DOHH2 (cell line): ENCODE results near the gene TAX1BP1.

ENCODE experiments used
- H3F3A ChIP-seq: fragments of 200-600 bp; sonication (generic), shearing (Covaris generic); 2 replicates; pipeline ENCODE4 v1.6.0; 2016; ENCODE audit warnings: antibody characterized with exemption, mild to moderate bottlenecking; ENCODE audit not compliant: control insufficient read depth, insufficient read depth
- H3K27ac ChIP-seq: fragments of 200-600 bp; sonication (generic); 2 replicates; pipeline ENCODE4 v1.5.1; 2014; ENCODE audit warnings: low read depth, mild to moderate bottlenecking, low read length, moderate library complexity
- H3K27me3 ChIP-seq: fragments of 200-600 bp; sonication (generic); 2 replicates; pipeline ENCODE4 v1.6.1; 2014; ENCODE audit warnings: mild to moderate bottlenecking, low read length, mixed read lengths; ENCODE audit not compliant: control insufficient read depth
- H3K36me3 ChIP-seq: fragments of 200-600 bp; sonication (generic); 2 replicates; pipeline ENCODE4 v1.6.1; 2014; ENCODE audit warnings: mild to moderate bottlenecking, low read length, moderate library complexity, mixed read lengths; ENCODE audit not compliant: control insufficient read depth
- H3K4me1 ChIP-seq: fragments of 200-600 bp; sonication (generic); 2 replicates; pipeline ENCODE4 v1.6.1; 2014; ENCODE audit warnings: mild to moderate bottlenecking, low read length, mixed read lengths; ENCODE audit not compliant: control insufficient read depth
- H3K4me2 ChIP-seq: fragments of 200-600 bp; sonication (generic); 2 replicates; pipeline ENCODE4 v1.6.0; 2014; ENCODE audit warnings: mild to moderate bottlenecking, low read length, moderate library complexity
- H3K4me3 ChIP-seq: fragments of 200-600 bp; sonication (generic); 2 replicates; pipeline ENCODE4 v1.5.1; 2014; ENCODE audit warnings: mild to moderate bottlenecking, low read length, mixed read lengths
- H3K79me2 ChIP-seq: fragments of 200-600 bp; sonication (generic); 2 replicates; pipeline ENCODE4 v1.6.1; 2014; ENCODE audit warnings: mild to moderate bottlenecking, low read length, mixed read lengths; ENCODE audit not compliant: control insufficient read depth
- H3K9me2 ChIP-seq: fragments of 200-600 bp; sonication (generic); replicated peaks from 2 replicates; pipeline ENCODE4 v1.6.1; 2014; ENCODE audit warnings: mild to moderate bottlenecking, low read length, mixed read lengths; ENCODE audit not compliant: control insufficient read depth
- H3K9me3 ChIP-seq: fragments of 200-600 bp; sonication (generic); 2 replicates; pipeline ENCODE4 v1.6.1; 2014; ENCODE audit warnings: antibody characterized with exemption, low read length, mixed read lengths; ENCODE audit not compliant: control insufficient read depth, insufficient read depth
- H4K20me1 ChIP-seq: fragments of 200-600 bp; sonication (generic); 2 replicates; pipeline ENCODE4 v1.6.0; 2014; ENCODE audit warnings: low read depth, mild to moderate bottlenecking, antibody characterized with exemption, low read length, moderate library complexity; ENCODE audit not compliant: control insufficient read depth, insufficient read depth
- EZH2phosphoT487 ChIP-seq: fragments of 200-600 bp; sonication (generic); IDR thresholded peaks from 2 replicates; pipeline ENCODE4 v1.6.1; 2017; ENCODE audit warnings: borderline replicate concordance, mild to moderate bottlenecking, antibody characterized with exemption, low read length, moderate library complexity, mixed read lengths
- TF ChIP-seq, protein P1 (sequence below): fragments of 200-600 bp; sonication (generic); IDR thresholded peaks from one replicate; pipeline ENCODE4 v1.5.1; 2014; ENCODE audit warnings: antibody characterized with exemption, mild to moderate bottlenecking, low read depth, low read length; ENCODE audit not compliant: poor library complexity, severe bottlenecking

Gene TAX1BP1

DNA sequence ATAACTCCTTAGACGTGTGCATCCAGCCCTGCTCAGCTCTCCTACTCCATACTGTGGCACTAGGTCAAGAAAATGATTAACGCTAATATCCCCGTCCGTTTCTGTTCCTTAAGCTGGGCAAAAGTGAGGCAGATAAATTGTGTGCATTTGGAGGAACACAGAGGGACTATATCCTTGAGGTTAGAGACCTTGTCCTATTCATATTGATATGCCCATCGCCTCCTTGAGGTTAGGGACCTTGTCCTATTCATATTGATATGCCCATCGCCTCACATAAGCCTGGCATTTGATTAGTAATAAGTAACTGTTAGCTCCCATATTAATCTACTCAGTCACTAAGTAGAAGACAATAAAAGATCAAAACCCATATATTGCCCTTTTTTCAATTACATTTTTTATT lies 12.9 kb upstream of the TAX1BP1 start:
- no peaks in the 10 kb centered on the region for H3K4me1 ChIP-seq
- no peak overlapping the region for H3K4me2 ChIP-seq
- H3K27me3 ChIP-seq, result no peaks in the 10 kb centered on the region
- no peak for TF ChIP-seq EZH2phosphoT487
- TF ChIP-seq, protein P1, sequence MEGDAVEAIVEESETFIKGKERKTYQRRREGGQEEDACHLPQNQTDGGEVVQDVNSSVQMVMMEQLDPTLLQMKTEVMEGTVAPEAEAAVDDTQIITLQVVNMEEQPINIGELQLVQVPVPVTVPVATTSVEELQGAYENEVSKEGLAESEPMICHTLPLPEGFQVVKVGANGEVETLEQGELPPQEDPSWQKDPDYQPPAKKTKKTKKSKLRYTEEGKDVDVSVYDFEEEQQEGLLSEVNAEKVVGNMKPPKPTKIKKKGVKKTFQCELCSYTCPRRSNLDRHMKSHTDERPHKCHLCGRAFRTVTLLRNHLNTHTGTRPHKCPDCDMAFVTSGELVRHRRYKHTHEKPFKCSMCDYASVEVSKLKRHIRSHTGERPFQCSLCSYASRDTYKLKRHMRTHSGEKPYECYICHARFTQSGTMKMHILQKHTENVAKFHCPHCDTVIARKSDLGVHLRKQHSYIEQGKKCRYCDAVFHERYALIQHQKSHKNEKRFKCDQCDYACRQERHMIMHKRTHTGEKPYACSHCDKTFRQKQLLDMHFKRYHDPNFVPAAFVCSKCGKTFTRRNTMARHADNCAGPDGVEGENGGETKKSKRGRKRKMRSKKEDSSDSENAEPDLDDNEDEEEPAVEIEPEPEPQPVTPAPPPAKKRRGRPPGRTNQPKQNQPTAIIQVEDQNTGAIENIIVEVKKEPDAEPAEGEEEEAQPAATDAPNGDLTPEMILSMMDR, result no peak
- H3K4me3 ChIP-seq, result no peak overlapping the region
- no peaks in the 10 kb centered on the region for H3K9me2 ChIP-seq
- H4K20me1 ChIP-seq, result no peaks in the 10 kb centered on the region
- no peaks in the 10 kb centered on the region for H3K79me2 ChIP-seq
- H3K27ac ChIP-seq, result no peak overlapping the region
- no peaks in the 10 kb centered on the region for H3K36me3 ChIP-seq
- H3K9me3 ChIP-seq, result no peaks in the 10 kb centered on the region
- no peaks in the 10 kb centered on the region for H3F3A ChIP-seq

DNA sequence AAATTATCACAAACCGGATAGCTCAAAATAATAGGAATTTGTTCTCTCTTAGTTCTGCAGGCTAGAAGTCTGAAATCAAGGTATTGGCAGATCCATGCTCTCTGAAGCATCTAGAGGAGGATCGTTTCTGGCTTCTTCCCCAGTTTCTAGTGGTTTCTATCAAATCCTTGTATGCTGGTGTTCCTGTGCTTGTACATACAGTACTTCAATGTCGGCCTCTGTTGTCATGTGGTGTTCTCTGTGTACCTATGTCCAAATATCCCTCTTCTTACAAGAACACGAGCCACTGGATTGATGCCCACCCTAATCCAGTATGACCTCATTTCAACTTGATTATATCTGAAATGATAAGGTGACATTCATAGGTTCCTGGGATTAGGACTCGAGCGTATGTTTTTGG lies 9.8 kb upstream of the TAX1BP1 start:
- Histone ChIP-seq H3K9me2 (no peaks in the 10 kb centered on the region), H3K9me3 (no peaks in the 10 kb centered on the region), H3K4me2 (no peak overlapping the region), H3K36me3 (no peaks in the 10 kb centered on the region), H3K27me3 (no peaks in the 10 kb centered on the region), H3K4me1 (no peaks in the 10 kb centered on the region), H3K4me3 (no peak overlapping the region), H3K79me2 (no peaks in the 10 kb centered on the region), H3F3A (no peaks in the 10 kb centered on the region), H3K27ac (no peak overlapping the region), H4K20me1 (no peaks in the 10 kb centered on the region)
- TF ChIP-seq EZH2phosphoT487, result no peak
- TF ChIP-seq, protein P1, result no peak

GRCh38 chr7:27734583-27734982 lies 5.4 kb upstream of the TAX1BP1 start:
- Histone ChIP-seq H3K9me2 (no peaks in the 10 kb centered on the region), H3K27ac (no peak overlapping the region), H3K4me1 (peaks cover 11% of the 10 kb centered on the region), H3K36me3 (no peaks in the 10 kb centered on the region; the same call in 1 of the 2 replicates), H3K4me3 (no peak overlapping the region), H3K79me2 (no peaks in the 10 kb centered on the region), H3K4me2 (no peak overlapping the region), H3K9me3 (no peaks in the 10 kb centered on the region), H3F3A (no peaks in the 10 kb centered on the region), H4K20me1 (no peaks in the 10 kb centered on the region), H3K27me3 (no peaks in the 10 kb centered on the region)
- no peak for TF ChIP-seq EZH2phosphoT487
- TF ChIP-seq, protein P1, result no peak

GRCh38 chr7:27735165-27735564 lies 4.8 kb upstream of the TAX1BP1 start:
- H3K27ac ChIP-seq, result no peak overlapping the region
- TF ChIP-seq, protein P1, result no peak
- no peak for TF ChIP-seq EZH2phosphoT487
- no peaks in the 10 kb centered on the region for H3F3A ChIP-seq
- peaks cover 11% of the 10 kb centered on the region for H3K4me1 ChIP-seq
- peaks cover 1% of the 10 kb centered on the region for H3K79me2 ChIP-seq
- no peaks in the 10 kb centered on the region for H3K9me2 ChIP-seq
- H3K36me3 ChIP-seq, result peaks cover under 1% of the 10 kb centered on the region
- H3K4me3 ChIP-seq, result no peak overlapping the region
- H3K27me3 ChIP-seq, result no peaks in the 10 kb centered on the region
- H4K20me1 ChIP-seq, result no peaks in the 10 kb centered on the region
- H3K4me2 ChIP-seq, result no peak overlapping the region
- no peaks in the 10 kb centered on the region for H3K9me3 ChIP-seq
